ENCODE measurements around the gene MAGI2. TPM values are rescaled to one million over a fixed set of nuclear protein-coding genes. Genes with fewer than 3 reads are reported as not detected.

Gene MAGI2
- total RNA-seq, 1 donor from 2014 or later: 10.7 TPM

GRCh38 chr7:78055001-78055573 lies 1398.4 kb downstream of the MAGI2 start:
- TF ChIP-seq CTCF (IDR thresholded peaks at IDR 0.05): no peak
- no peak overlapping the region for H3K4me3 Mint-ChIP-seq (ENCODE audit: unreplicated experiment)
- H3K9me3 Mint-ChIP-seq (ENCODE audit: unreplicated experiment): no peaks in the 10 kb centered on the region

GRCh38 chr7:78052112-78052511 lies 1401.4 kb downstream of the MAGI2 start:
- DNase-seq (ENCODE audit: extremely low spot score, unreplicated experiment): no peak
- TF ChIP-seq CTCF (IDR thresholded peaks at IDR 0.05): no peak
- Mint-ChIP-seq H3K27ac (ENCODE audit: unreplicated experiment) (no peak overlapping the region), H3K27me3 (ENCODE audit: unreplicated experiment) (peaks cover 5% of the 10 kb centered on the region), H3K9me3 (ENCODE audit: unreplicated experiment) (no peaks in the 10 kb centered on the region), H3K36me3 (ENCODE audit: unreplicated experiment) (no peaks in the 10 kb centered on the region), H3K4me1 (ENCODE audit: unreplicated experiment) (no peaks in the 10 kb centered on the region), H3K4me3 (ENCODE audit: unreplicated experiment) (no peak overlapping the region)

More at GRCh38 chr7:78055001-78055573, 1398.4 kb downstream of the MAGI2 start:
- Mint-ChIP-seq H3K4me1 (ENCODE audit: unreplicated experiment) (peaks cover 2% of the 10 kb centered on the region), H3K27ac (ENCODE audit: unreplicated experiment) (no peak overlapping the region), H3K36me3 (ENCODE audit: unreplicated experiment) (no peaks in the 10 kb centered on the region), H3K27me3 (ENCODE audit: unreplicated experiment) (peaks cover 12% of the 10 kb centered on the region)
- DNase-seq (ENCODE audit: extremely low spot score, unreplicated experiment): no peak

- Mint-ChIP-seq H3K27me3 (ENCODE audit: unreplicated experiment) (no peaks in the 10 kb centered on the region), H3K4me3 (ENCODE audit: unreplicated experiment) (no peak overlapping the region), H3K4me1 (ENCODE audit: unreplicated experiment) (no peaks in the 10 kb centered on the region), H3K9me3 (ENCODE audit: unreplicated experiment) (no peaks in the 10 kb centered on the region), H3K27ac (ENCODE audit: unreplicated experiment) (no peak overlapping the region), H3K36me3 (ENCODE audit: unreplicated experiment) (no peaks in the 10 kb centered on the region)
- no peak for TF ChIP-seq CTCF (IDR thresholded peaks at IDR 0.05)
- no peak for DNase-seq (ENCODE audit: extremely low spot score, unreplicated experiment)
Observed at GRCh38 chr7:78047800-78048199, 1405.7 kb downstream of the MAGI2 start.

GRCh38 chr7:78043159-78043558 lies 1410.3 kb downstream of the MAGI2 start:
- no peak for TF ChIP-seq CTCF (IDR thresholded peaks at IDR 0.05)
- Mint-ChIP-seq H3K4me3 (ENCODE audit: unreplicated experiment) (no peak overlapping the region), H3K9me3 (ENCODE audit: unreplicated experiment) (no peaks in the 10 kb centered on the region), H3K36me3 (ENCODE audit: unreplicated experiment) (no peaks in the 10 kb centered on the region), H3K27ac (ENCODE audit: unreplicated experiment) (no peak overlapping the region), H3K4me1 (ENCODE audit: unreplicated experiment) (no peaks in the 10 kb centered on the region), H3K27me3 (ENCODE audit: unreplicated experiment) (peaks cover 10% of the 10 kb centered on the region)
- no peak for DNase-seq (ENCODE audit: extremely low spot score, unreplicated experiment)

- Mint-ChIP-seq H3K4me3 (ENCODE audit: unreplicated experiment) (no peak overlapping the region), H3K27me3 (ENCODE audit: unreplicated experiment) (peaks cover 10% of the 10 kb centered on the region), H3K27ac (ENCODE audit: unreplicated experiment) (no peak overlapping the region), H3K9me3 (ENCODE audit: unreplicated experiment) (no peaks in the 10 kb centered on the region), H3K36me3 (ENCODE audit: unreplicated experiment) (no peaks in the 10 kb centered on the region), H3K4me1 (ENCODE audit: unreplicated experiment) (no peaks in the 10 kb centered on the region)
- DNase-seq (ENCODE audit: extremely low spot score, unreplicated experiment): no peak
- TF ChIP-seq CTCF (IDR thresholded peaks at IDR 0.05): no peak
Observed at GRCh38 chr7:78041423-78041822, 1412.0 kb downstream of the MAGI2 start.

Data from osteocyte (in vitro differentiated cells).